Breast epithelium (tissue), 3 donors: ENCODE data around the gene SPINK9.

Experiments
- POLR2A ChIP-seq: fragments of 450-650 bp; IDR thresholded peaks from one replicate; pipeline ENCODE4 v1.6.1; 2016; ENCODE audit warnings: antibody characterized with exemption, mild to moderate bottlenecking, moderate library complexity
- POLR2AphosphoS5 ChIP-seq, 3 donors: sonication (generic); formaldehyde crosslinking; IDR thresholded peaks; one replicate each; pipeline ENCODE4 v1.6.1; 2017; ENCODE audit warnings: antibody characterized with exemption in 3 of 3
- TF ChIP-seq, protein P1 (sequence below), 3 donors: fragments of 450-650 bp; IDR thresholded peaks; one replicate each; pipeline ENCODE4 v1.5.1; 2016 to 2017; ENCODE audit warnings: antibody characterized with exemption in 3 of 3, mild to moderate bottlenecking in 3 of 3, moderate library complexity in 3 of 3

DNA sequence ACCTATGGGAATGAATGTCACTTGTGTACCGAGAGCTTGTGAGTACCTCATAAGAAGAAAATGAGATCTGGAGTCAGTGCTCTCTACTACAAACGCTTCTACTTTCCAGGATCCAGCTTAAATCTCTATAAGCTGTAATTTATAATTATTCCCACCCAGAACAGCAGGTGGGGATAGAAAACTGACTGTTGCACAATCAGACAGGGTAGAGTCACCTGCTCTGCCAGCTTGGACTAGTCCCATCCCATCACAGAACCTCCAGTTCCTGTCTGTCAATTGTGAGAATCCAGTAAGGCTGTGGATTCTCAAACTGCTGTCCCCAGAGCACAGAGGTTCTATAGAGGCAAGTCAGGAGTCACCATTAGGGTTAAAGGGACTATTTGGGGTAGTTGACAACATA is 21.2 kb upstream of the SPINK9 start:
- TF ChIP-seq, protein P1, sequence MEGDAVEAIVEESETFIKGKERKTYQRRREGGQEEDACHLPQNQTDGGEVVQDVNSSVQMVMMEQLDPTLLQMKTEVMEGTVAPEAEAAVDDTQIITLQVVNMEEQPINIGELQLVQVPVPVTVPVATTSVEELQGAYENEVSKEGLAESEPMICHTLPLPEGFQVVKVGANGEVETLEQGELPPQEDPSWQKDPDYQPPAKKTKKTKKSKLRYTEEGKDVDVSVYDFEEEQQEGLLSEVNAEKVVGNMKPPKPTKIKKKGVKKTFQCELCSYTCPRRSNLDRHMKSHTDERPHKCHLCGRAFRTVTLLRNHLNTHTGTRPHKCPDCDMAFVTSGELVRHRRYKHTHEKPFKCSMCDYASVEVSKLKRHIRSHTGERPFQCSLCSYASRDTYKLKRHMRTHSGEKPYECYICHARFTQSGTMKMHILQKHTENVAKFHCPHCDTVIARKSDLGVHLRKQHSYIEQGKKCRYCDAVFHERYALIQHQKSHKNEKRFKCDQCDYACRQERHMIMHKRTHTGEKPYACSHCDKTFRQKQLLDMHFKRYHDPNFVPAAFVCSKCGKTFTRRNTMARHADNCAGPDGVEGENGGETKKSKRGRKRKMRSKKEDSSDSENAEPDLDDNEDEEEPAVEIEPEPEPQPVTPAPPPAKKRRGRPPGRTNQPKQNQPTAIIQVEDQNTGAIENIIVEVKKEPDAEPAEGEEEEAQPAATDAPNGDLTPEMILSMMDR (IDR thresholded peaks at IDR 0.05), result no peak
- no peak for TF ChIP-seq POLR2A
- TF ChIP-seq POLR2AphosphoS5 (IDR thresholded peaks at IDR 0.05), result no peak
